K562 (cell line): Measurements from ENCODE around the gene OR10P1. TPM values are rescaled to one million over a fixed set of nuclear protein-coding genes. Genes with fewer than 3 reads are reported as not detected.

Experiments used
- ATAC-seq: fragments of 200-7000 bp; cut with Tn5 transposase; 3 replicates; pipeline ENCODE4 v1.9.1; 2020; ENCODE audit warnings: moderate library complexity
- BruUV-seq: library from RNA; stranded (reverse); fragments of 400-500 nt; replicated peaks from 2 replicates; lab custom pipeline; 2021; lab: Mats Ljungman, UMichigan
- CTCF ChIA-PET: fragments of 300-600 bp; formaldehyde crosslinking; extraction: SDS; loops from one replicate; lab custom pipeline; 2021; ENCODE audit warnings: low intra/inter-chr PET ratio; lab: Yijun Ruan, JAX
- POLR2A ChIA-PET: fragments of 300-600, 350-650 bp; sonication (Branson Sonifier 250); formaldehyde crosslinking; extraction: SDS; loops from one replicate; lab custom pipeline; 2021; ENCODE audit warnings: antibody characterized with exemption, inconsistent platforms; lab: Yijun Ruan, JAX
- DNase-seq, 4 experiments: peaks; one replicate each; pipeline versions ENCODE4 v3.0.0 to v3.0.0-alpha.2; 2011 to 2018; ENCODE audit warnings: low spot score in 3 of 4, mixed read lengths in 3 of 4; ENCODE audit errors: extremely low read depth in 1 of 4
- FAIRE-seq: peaks from 2 replicates; lab custom pipeline; 2011; peaks lifted over from hg19 to GRCh38; lab: Jason Lieb, UNC
- H2AFZ ChIP-seq: 2 replicates; pipeline ENCODE4 v1.6.0; 2011; ENCODE audit warnings: low read depth, low read length, control low read depth, inconsistent platforms
- H3K27ac ChIP-seq: fragments of 200-600 bp; 3 replicates; pipeline ENCODE4 v1.8.0; 2011; ENCODE audit warnings: low read depth, mild to moderate bottlenecking, control low read depth, inconsistent platforms, low read length, moderate library complexity, mixed read lengths; ENCODE audit errors: extremely low read depth
- H3K27me3 ChIP-seq, 2 experiments: fragments of 300-600 bp in 1 of 2; 2 replicates in 1 of 2; 3 replicates in 1 of 2; pipeline versions ENCODE4 v1.6.0 to v1.8.0; 2011; ENCODE audit warnings: inconsistent platforms in 2 of 2, low read length in 2 of 2, mild to moderate bottlenecking in 1 of 2, mixed read lengths in 1 of 2, moderate library complexity in 1 of 2; ENCODE audit not compliant: control insufficient read depth in 2 of 2, insufficient read depth in 2 of 2
- H3K36me3 ChIP-seq: fragments of 300-600 bp; 3 replicates; pipeline ENCODE4 v1.8.0; 2011; ENCODE audit warnings: mild to moderate bottlenecking, low read length, inconsistent platforms; ENCODE audit not compliant: control insufficient read depth, insufficient read depth
- H3K4me1 ChIP-seq, 2 experiments: fragments of 200-600 bp in 1 of 2; replicated peaks in 1 of 2; 2 replicates in 1 of 2; 3 replicates in 1 of 2; pipeline versions ENCODE4 v1.5.1 to v1.8.0; 2011; ENCODE audit warnings: inconsistent platforms in 2 of 2, low read length in 2 of 2, mild to moderate bottlenecking in 1 of 2, mixed read lengths in 1 of 2, moderate library complexity in 1 of 2; ENCODE audit not compliant: control insufficient read depth in 2 of 2, insufficient read depth in 2 of 2
- H3K4me2 ChIP-seq: 2 replicates; pipeline ENCODE4 v1.6.1; 2011; ENCODE audit warnings: low read length, control low read depth, inconsistent platforms, mixed read lengths; ENCODE audit not compliant: insufficient read depth
- H3K4me3 ChIP-seq: fragments of 200-600 bp; sonication (generic), shearing (Covaris generic); 2 replicates; pipeline ENCODE4 v1.5.1; 2016; ENCODE audit warnings: control low read depth, inconsistent platforms
- H3K79me2 ChIP-seq: fragments of 200-600 bp; 3 replicates; pipeline ENCODE4 v1.8.0; 2011; ENCODE audit warnings: low read length, inconsistent platforms; ENCODE audit not compliant: control insufficient read depth, insufficient read depth
- H3K9ac ChIP-seq, 2 experiments: 2 replicates each; pipeline versions ENCODE4 v1.6.0 to v1.6.1; 2011; ENCODE audit warnings: low read depth in 2 of 2, low read length in 2 of 2, control low read depth in 1 of 2, inconsistent platforms in 1 of 2, mild to moderate bottlenecking in 1 of 2, mixed read lengths in 1 of 2; ENCODE audit not compliant: insufficient read depth in 1 of 2
- H3K9me1 ChIP-seq: one replicate; pipeline ENCODE4 v1.6.0; 2011; ENCODE audit warnings: inconsistent platforms, mild to moderate bottlenecking, low read length, moderate library complexity; ENCODE audit not compliant: control insufficient read depth, insufficient read depth
- H3K9me3 ChIP-seq: replicated peaks from 2 replicates; pipeline ENCODE4 v1.5.1; 2011; ENCODE audit warnings: low read depth, low read length, inconsistent platforms; ENCODE audit not compliant: control insufficient read depth, insufficient read depth
- H4K20me1 ChIP-seq: replicated peaks from 2 replicates; pipeline ENCODE4 v1.6.1; 2011; ENCODE audit warnings: low read length, inconsistent platforms, mixed read lengths; ENCODE audit not compliant: control insufficient read depth, insufficient read depth
- ADNP ChIP-seq: fragments of 200-800 bp; sonication (Bioruptor generic); IDR thresholded peaks from 2 replicates; pipeline ENCODE4 v1.6.1; 2016; ENCODE audit warnings: missing genetic modification characterization, missing compliant biosample characterization
- MCM2 ChIP-seq: fragments of 450-650 bp; IDR thresholded peaks from 2 replicates; pipeline ENCODE4 v1.6.1; 2017; ENCODE audit warnings: low read depth, mild to moderate bottlenecking
- MEF2D ChIP-seq: conservative IDR thresholded peaks from 2 replicates; pipeline ENCODE4 v1.6.1; 2016; ENCODE audit warnings: low read depth, missing genetic modification characterization, missing compliant biosample characterization
- NELFE ChIP-seq: IDR thresholded peaks from 2 replicates; pipeline ENCODE4 v1.6.1; 2011; ENCODE audit warnings: mild to moderate bottlenecking; ENCODE audit not compliant: insufficient read depth, insufficient read length
- RUNX1 ChIP-seq: sonication (generic); IDR thresholded peaks from 2 replicates; pipeline ENCODE4 v1.6.1; 2016; ENCODE audit warnings: antibody characterized with exemption, low read depth
- SREBF1 ChIP-seq: fragments of 150-350 bp; IDR thresholded peaks from 2 replicates; pipeline ENCODE4 v1.6.1; 2014; ENCODE audit warnings: antibody characterized with exemption, low read depth, low read length, borderline replicate concordance
- ZNF445 ChIP-seq: fragments of 250-450 bp; sonication (Bioruptor Pico); IDR thresholded peaks from 2 replicates; pipeline ENCODE4 v1.4.0; 2020; ENCODE audit warnings: low read depth, mild to moderate bottlenecking, moderate library complexity
- WGBS: fragments of 100-300 bp; shearing (Covaris generic); methylation state at CpG from one replicate; pipeline ENCODE4 v1.1.6; 2016; ENCODE audit warnings: low coverage, mixed read lengths; ENCODE audit not compliant: insufficient coverage; ENCODE audit errors: missing lambda C conversion rate; 5-methylcytosine and 5-hydroxymethylcytosine counted together
- in situ Hi-C: fragments of 300-500 bp; cut with MboI; formaldehyde crosslinking; loops from 4 replicates; pipeline ENCODE4 v1.15.0; 2018; ENCODE audit warnings: inconsistent platforms, mixed read lengths
- intact Hi-C: fragments of 100-400 bp; cut with micrococcal nuclease; formaldehyde crosslinking; loops from 2 replicates; pipeline ENCODE4 v1.14.2; 2022
- polyA plus RNA-seq, 8 experiments: library from polyadenylated mRNA; depleted of rRNA in 4 of 8; stranded (reverse) in 5 of 8; unstranded in 3 of 8; fragments of >200 nt; fragmentation: Nextera tagmentation in 2 of 8; fragmentation: Illumina TruSeq in 1 of 8; extraction: Ambion mirVana in 2 of 8; extraction: Trizol in 1 of 8; gene quantifications; 2 replicates each; pipeline versions ENCODE4 v1.2.1 to v1.2.3, GENCODE V29; 2011 to 2014; ENCODE audit warnings: inconsistent platforms in 1 of 8, missing spikeins in 1 of 8
- total RNA-seq, 7 experiments: library from RNA; depleted of rRNA in 6 of 7; stranded (reverse); fragments of >200 nt in 6 of 7; fragmentation: Illumina TruSeq in 2 of 7; extraction: Trizol in 2 of 7; gene quantifications; 2 replicates each; pipeline versions ENCODE4 v1.2.1 to v1.2.3, GENCODE V29; 2011 to 2021; ENCODE audit warnings: low replicate concordance in 1 of 7
- TF ChIP-seq, protein P1 (sequence below): fragments of 250-450 bp; sonication (Bioruptor Pico); IDR thresholded peaks from 2 replicates; pipeline ENCODE4 v1.4.0; 2020; ENCODE audit warnings: mild to moderate bottlenecking
- TF ChIP-seq, protein P2 (sequence below): fragments of 450-650 bp; IDR thresholded peaks from 2 replicates; pipeline ENCODE4 v1.6.1; 2016; ENCODE audit warnings: borderline replicate concordance
- TF ChIP-seq, protein P3 (sequence below): fragments of 450-650 bp; formaldehyde crosslinking; IDR thresholded peaks from 2 replicates; pipeline ENCODE4 v1.4.0; 2022; ENCODE audit warnings: missing genetic modification characterization

The OR10P1 gene
- total and polyA plus RNA-seq, 9 of the 15 experiments (the other 6 are each of a cell fraction or from before 2014, with no cell fraction given), result not detected

DNA sequence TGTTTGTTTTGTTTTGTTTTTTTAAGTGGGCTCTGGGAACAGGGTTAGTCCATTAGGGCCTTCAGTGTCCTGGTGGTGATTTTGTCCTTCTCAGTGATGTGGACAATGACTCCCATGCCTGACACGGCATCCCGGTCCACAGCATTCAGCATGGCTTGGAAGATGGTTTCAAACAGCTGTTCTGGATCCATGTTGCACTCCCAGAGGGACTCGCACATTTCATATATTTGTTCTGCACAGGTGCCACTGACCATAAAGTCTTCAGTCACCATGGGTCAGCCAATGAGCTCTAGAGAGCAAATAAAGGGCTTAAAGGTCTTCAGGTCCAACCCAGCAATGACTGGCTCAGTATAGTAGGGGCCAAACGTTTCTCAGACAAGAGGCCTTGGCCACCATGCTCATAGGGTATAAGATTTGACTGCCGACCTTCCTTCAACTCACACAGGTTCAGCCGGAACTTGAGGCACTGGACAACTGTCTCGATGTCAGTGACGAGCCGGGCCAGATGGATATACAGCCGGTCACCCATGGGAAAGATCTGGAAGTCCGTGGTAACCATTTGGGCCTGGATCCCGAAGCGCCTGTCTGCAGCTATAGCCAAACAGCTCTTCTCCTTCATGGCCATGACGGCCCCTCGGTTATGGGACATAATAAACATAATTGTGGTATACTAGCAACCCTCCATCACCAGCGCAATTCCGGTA is 18.0 kb downstream of the OR10P1 start:
- H3K4me1 ChIP-seq, result peaks cover 0 to 9% of the 10 kb centered on the region in 2 experiments; a peak in 3 of 5 replicates
- H3K9me1 ChIP-seq, result no peaks in the 10 kb centered on the region
- intact Hi-C loops (no loop called here), in situ Hi-C loops (no loop called here)
- H2AFZ ChIP-seq, result no peak overlapping the region
- peaks cover 2% of the 10 kb centered on the region for H3K9me3 ChIP-seq
- no peak overlapping the region for H3K4me3 ChIP-seq
- no peak overlapping the region for H3K9ac ChIP-seq
- ChIA-PET CTCF (no interaction called here), POLR2A (no interaction called here)
- no peaks in the 10 kb centered on the region for H3K36me3 ChIP-seq
- no peak overlapping the region for H3K27ac ChIP-seq
- no TSS peak for BruUV-seq
- H4K20me1 ChIP-seq, result no peaks in the 10 kb centered on the region
- TF ChIP-seq ZNF445 (CRISPR knock-in tag) (no peak), MEF2D (tag) (no peak), RUNX1 (no peak), ADNP (tag) (no peak), MCM2 (no peak), SREBF1 (no peak), NELFE (no peak)
- TF ChIP-seq, protein P1, sequence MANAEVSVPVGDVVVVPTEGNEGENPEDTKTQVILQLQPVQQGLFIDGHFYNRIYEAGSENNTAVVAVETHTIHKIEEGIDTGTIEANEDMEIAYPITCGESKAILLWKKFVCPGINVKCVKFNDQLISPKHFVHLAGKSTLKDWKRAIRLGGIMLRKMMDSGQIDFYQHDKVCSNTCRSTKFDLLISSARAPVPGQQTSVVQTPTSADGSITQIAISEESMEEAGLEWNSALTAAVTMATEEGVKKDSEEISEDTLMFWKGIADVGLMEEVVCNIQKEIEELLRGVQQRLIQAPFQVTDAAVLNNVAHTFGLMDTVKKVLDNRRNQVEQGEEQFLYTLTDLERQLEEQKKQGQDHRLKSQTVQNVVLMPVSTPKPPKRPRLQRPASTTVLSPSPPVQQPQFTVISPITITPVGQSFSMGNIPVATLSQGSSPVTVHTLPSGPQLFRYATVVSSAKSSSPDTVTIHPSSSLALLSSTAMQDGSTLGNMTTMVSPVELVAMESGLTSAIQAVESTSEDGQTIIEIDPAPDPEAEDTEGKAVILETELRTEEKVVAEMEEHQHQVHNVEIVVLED (CRISPR knock-in tag), result no peak
- TF ChIP-seq, protein P2, sequence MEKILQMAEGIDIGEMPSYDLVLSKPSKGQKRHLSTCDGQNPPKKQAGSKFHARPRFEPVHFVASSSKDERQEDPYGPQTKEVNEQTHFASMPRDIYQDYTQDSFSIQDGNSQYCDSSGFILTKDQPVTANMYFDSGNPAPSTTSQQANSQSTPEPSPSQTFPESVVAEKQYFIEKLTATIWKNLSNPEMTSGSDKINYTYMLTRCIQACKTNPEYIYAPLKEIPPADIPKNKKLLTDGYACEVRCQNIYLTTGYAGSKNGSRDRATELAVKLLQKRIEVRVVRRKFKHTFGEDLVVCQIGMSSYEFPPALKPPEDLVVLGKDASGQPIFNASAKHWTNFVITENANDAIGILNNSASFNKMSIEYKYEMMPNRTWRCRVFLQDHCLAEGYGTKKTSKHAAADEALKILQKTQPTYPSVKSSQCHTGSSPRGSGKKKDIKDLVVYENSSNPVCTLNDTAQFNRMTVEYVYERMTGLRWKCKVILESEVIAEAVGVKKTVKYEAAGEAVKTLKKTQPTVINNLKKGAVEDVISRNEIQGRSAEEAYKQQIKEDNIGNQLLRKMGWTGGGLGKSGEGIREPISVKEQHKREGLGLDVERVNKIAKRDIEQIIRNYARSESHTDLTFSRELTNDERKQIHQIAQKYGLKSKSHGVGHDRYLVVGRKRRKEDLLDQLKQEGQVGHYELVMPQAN, result no peak
- TF ChIP-seq, protein P3, sequence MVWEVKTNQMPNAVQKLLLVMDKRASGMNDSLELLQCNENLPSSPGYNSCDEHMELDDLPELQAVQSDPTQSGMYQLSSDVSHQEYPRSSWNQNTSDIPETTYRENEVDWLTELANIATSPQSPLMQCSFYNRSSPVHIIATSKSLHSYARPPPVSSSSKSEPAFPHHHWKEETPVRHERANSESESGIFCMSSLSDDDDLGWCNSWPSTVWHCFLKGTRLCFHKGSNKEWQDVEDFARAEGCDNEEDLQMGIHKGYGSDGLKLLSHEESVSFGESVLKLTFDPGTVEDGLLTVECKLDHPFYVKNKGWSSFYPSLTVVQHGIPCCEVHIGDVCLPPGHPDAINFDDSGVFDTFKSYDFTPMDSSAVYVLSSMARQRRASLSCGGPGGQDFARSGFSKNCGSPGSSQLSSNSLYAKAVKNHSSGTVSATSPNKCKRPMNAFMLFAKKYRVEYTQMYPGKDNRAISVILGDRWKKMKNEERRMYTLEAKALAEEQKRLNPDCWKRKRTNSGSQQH (CRISPR knock-in tag), result no peak
- H3K27me3 ChIP-seq, result no peaks in the 10 kb centered on the region; a peak in 1 of 5 replicates
- no peak for DNase-seq
- H3K4me2 ChIP-seq, result no peak overlapping the region
- WGBS, result 35% methylated on average over 17 of the region's 17 CpGs
- FAIRE-seq, result no peak
- no peaks in the 10 kb centered on the region for H3K79me2 ChIP-seq
- ATAC-seq, result no peak
